HCT116 (cell line): ENCODE measurements around the gene MYO7B. TPM values are rescaled to one million over a fixed set of nuclear protein-coding genes. Genes with fewer than 3 reads are reported as not detected.

Source experiments
- ATAC-seq: fragments of 200-7000 bp; cut with Tn5 transposase; 2 replicates; pipeline ENCODE4 v1.9.1; 2020; ENCODE audit warnings: mild to moderate bottlenecking, moderate library complexity
- BruUV-seq: library from RNA; stranded (reverse); fragments of 400-500 nt; replicated peaks from 2 replicates; lab custom pipeline; 2021; lab: Mats Ljungman, UMichigan
- CTCF ChIA-PET: fragments of 300-600 bp; sonication (Branson Sonifier 250); formaldehyde crosslinking; loops from one replicate; lab custom pipeline; 2021; ENCODE audit warnings: antibody characterized with exemption; lab: Charles Lee
- POLR2A ChIA-PET: fragments of 300-600, 350-600 bp; sonication (Branson Sonifier 250); formaldehyde crosslinking; loops from one replicate; lab custom pipeline; 2021; ENCODE audit warnings: antibody characterized with exemption; lab: Charles Lee
- RAD21 ChIA-PET, 2 experiments: fragments of 300-600 bp; sonication (Branson Sonifier 250); formaldehyde crosslinking; loops; one replicate each; lab custom pipeline; 2023; ENCODE audit warnings: low total read pairs in 2 of 2; ENCODE audit not compliant: uncharacterized antibody in 2 of 2, unreplicated experiment in 2 of 2, low non-redundant PET in 1 of 2; lab: Charles Lee
- DNase-seq: peaks from one replicate; pipeline ENCODE4 v3.0.0-alpha.2; 2010; ENCODE audit warnings: low read depth, low spot score
- H2AFZ ChIP-seq: fragments of 200-600 bp; shearing (Covaris generic), sonication (generic); 2 replicates; pipeline ENCODE4 v1.6.1; 2017; ENCODE audit warnings: low read depth, mixed run types, mixed read lengths, antibody characterized with exemption, low read length; ENCODE audit not compliant: poor library complexity, severe bottlenecking
- H3K27ac ChIP-seq: 2 replicates; pipeline ENCODE4 v1.5.1; 2012; ENCODE audit warnings: low read depth, low read length
- H3K27me3 ChIP-seq: fragments of 200-600 bp; sonication (generic); 2 replicates; pipeline ENCODE4 v1.6.1; 2016; ENCODE audit warnings: mixed run types, low read length, mixed read lengths; ENCODE audit not compliant: insufficient read depth
- H3K36me3 ChIP-seq, 2 experiments: fragments of 200-500 bp in 1 of 2; fragments of 200-600 bp in 1 of 2; sonication (Bioruptor generic) in 1 of 2; sonication (generic) in 1 of 2; 2 replicates each; pipeline versions ENCODE4 v1.5.1 to v1.6.1; 2014 to 2016; ENCODE audit warnings: low read length in 2 of 2, inconsistent platforms in 1 of 2, mixed read lengths in 1 of 2, mixed run types in 1 of 2; ENCODE audit not compliant: insufficient read depth in 2 of 2, control insufficient read depth in 1 of 2
- H3K4me1 ChIP-seq, 2 experiments: fragments of 200-600 bp in 1 of 2; sonication (generic) in 1 of 2; 2 replicates each; pipeline versions ENCODE4 v1.5.1 to v1.6.1; 2012 to 2017; ENCODE audit warnings: low read length in 2 of 2, inconsistent platforms in 1 of 2, mild to moderate bottlenecking in 1 of 2, mixed read lengths in 1 of 2, mixed run types in 1 of 2, moderate library complexity in 1 of 2; ENCODE audit not compliant: insufficient read depth in 2 of 2, control insufficient read depth in 1 of 2
- H3K4me2 ChIP-seq: fragments of 200-600 bp; sonication (generic); 2 replicates; pipeline ENCODE4 v1.6.1; 2017; ENCODE audit warnings: mixed run types, low read length, mixed read lengths
- H3K4me3 ChIP-seq, 2 experiments: fragments of 200-600 bp in 1 of 2; sonication (generic) in 1 of 2; replicated peaks in 1 of 2; 2 replicates each; pipeline ENCODE4 v1.5.1; 2011 to 2016; ENCODE audit warnings: low read length in 2 of 2, control low read depth in 1 of 2, low read depth in 1 of 2, mild to moderate bottlenecking in 1 of 2, mixed read lengths in 1 of 2, mixed run types in 1 of 2
- H3K79me2 ChIP-seq: fragments of 200-600 bp; sonication (generic); 2 replicates; pipeline ENCODE4 v1.6.1; 2017; ENCODE audit warnings: mild to moderate bottlenecking, mixed run types, low read length, moderate library complexity, mixed read lengths; ENCODE audit not compliant: insufficient read depth
- H3K9ac ChIP-seq: fragments of 200-600 bp; sonication (generic); 2 replicates; pipeline ENCODE4 v1.6.1; 2016; ENCODE audit warnings: low read length, mixed read lengths
- H3K9me2 ChIP-seq: fragments of 200-600 bp; sonication (generic), shearing (Covaris generic); 2 replicates; pipeline ENCODE4 v1.6.1; 2017; ENCODE audit warnings: mixed run types, mild to moderate bottlenecking, moderate library complexity; ENCODE audit not compliant: insufficient read depth
- H3K9me3 ChIP-seq, 2 experiments: fragments of 200-500 bp in 1 of 2; fragments of 200-600 bp in 1 of 2; sonication (Bioruptor generic) in 1 of 2; sonication (generic) in 1 of 2; 2 replicates each; pipeline ENCODE4 v1.6.1; 2014 to 2017; ENCODE audit warnings: low read length in 2 of 2, mixed read lengths in 2 of 2, inconsistent platforms in 1 of 2, low read depth in 1 of 2, mild to moderate bottlenecking in 1 of 2, mixed run types in 1 of 2, moderate library complexity in 1 of 2; ENCODE audit not compliant: control insufficient read depth in 1 of 2, insufficient read depth in 1 of 2
- H4K20me1 ChIP-seq: fragments of 200-600 bp; sonication (generic), shearing (Covaris generic); 2 replicates; pipeline ENCODE4 v1.6.1; 2017; ENCODE audit warnings: mixed run types, mild to moderate bottlenecking, moderate library complexity; ENCODE audit not compliant: insufficient read depth
- CBX3 ChIP-seq: IDR thresholded peaks from 2 replicates; pipeline ENCODE4 v1.6.1; 2012; ENCODE audit warnings: low read depth
- MAX ChIP-seq: IDR thresholded peaks from 2 replicates; pipeline ENCODE4 v1.6.1; 2012
- RAD21 ChIP-seq: IDR thresholded peaks from 2 replicates; pipeline ENCODE4 v1.6.1; 2012; ENCODE audit warnings: low read depth, mild to moderate bottlenecking
- TCF7L2 ChIP-seq: IDR thresholded peaks from 2 replicates; pipeline ENCODE4 v1.7.0; 2011; ENCODE audit warnings: borderline replicate concordance, inconsistent platforms; ENCODE audit not compliant: insufficient read depth, insufficient read length; ENCODE audit errors: extremely low read depth
- ZNF274 ChIP-seq: fragments of 200-500 bp; sonication (Bioruptor generic); IDR thresholded peaks from 2 replicates; pipeline ENCODE4 v1.6.1; 2014; ENCODE audit warnings: mild to moderate bottlenecking, low read depth, low read length, inconsistent platforms
- intact Hi-C: fragments of 100-400 bp; cut with micrococcal nuclease; formaldehyde crosslinking; loops from 2 replicates; pipeline ENCODE4 v1.10.0; 2022
- total RNA-seq: library from RNA; stranded (reverse); gene quantifications from one replicate; pipeline ENCODE4 v1.2.1, GENCODE V29; 2021; ENCODE audit not compliant: unreplicated experiment
- TF ChIP-seq, protein P1 (sequence below), 3 experiments: fragments of 200-600 bp in 1 of 3; sonication (generic) in 1 of 3; IDR thresholded peaks in 2 of 3; conservative IDR thresholded peaks in 1 of 3; 2 replicates each; pipeline ENCODE4 v1.5.1; 2012 to 2017; ENCODE audit warnings: low read depth in 2 of 3, low read length in 2 of 3, antibody characterized with exemption in 1 of 3, borderline replicate concordance in 1 of 3, control low read depth in 1 of 3, mild to moderate bottlenecking in 1 of 3, mixed read lengths in 1 of 3, mixed run types in 1 of 3, moderate library complexity in 1 of 3; ENCODE audit not compliant: insufficient read depth in 1 of 3

The MYO7B gene
- total RNA-seq, 1 experiment from 2014 or later, result 0.07 TPM

GRCh38 chr2:127673291-127674069, 138.0 kb downstream of the MYO7B start:
- H2AFZ ChIP-seq, result no peak overlapping the region
- no peaks in the 10 kb centered on the region for H4K20me1 ChIP-seq
- ATAC-seq (no peak), DNase-seq (no peak)
- no peak overlapping the region for H3K4me2 ChIP-seq
- no peaks in the 10 kb centered on the region for H3K9me3 ChIP-seq
- CTCF ChIA-PET, result interaction anchor here (1.3 kb wide), 1 partner anchor 24 kb away, joined by 3 read pairs; no protein-coding TSS in a partner anchor
- TF ChIP-seq MAX (no peak), ZNF274 (no peak), CBX3 (no peak), TCF7L2 (no peak), RAD21 (no peak)
- TF ChIP-seq, protein P1, sequence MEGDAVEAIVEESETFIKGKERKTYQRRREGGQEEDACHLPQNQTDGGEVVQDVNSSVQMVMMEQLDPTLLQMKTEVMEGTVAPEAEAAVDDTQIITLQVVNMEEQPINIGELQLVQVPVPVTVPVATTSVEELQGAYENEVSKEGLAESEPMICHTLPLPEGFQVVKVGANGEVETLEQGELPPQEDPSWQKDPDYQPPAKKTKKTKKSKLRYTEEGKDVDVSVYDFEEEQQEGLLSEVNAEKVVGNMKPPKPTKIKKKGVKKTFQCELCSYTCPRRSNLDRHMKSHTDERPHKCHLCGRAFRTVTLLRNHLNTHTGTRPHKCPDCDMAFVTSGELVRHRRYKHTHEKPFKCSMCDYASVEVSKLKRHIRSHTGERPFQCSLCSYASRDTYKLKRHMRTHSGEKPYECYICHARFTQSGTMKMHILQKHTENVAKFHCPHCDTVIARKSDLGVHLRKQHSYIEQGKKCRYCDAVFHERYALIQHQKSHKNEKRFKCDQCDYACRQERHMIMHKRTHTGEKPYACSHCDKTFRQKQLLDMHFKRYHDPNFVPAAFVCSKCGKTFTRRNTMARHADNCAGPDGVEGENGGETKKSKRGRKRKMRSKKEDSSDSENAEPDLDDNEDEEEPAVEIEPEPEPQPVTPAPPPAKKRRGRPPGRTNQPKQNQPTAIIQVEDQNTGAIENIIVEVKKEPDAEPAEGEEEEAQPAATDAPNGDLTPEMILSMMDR (IDR thresholded peaks at IDR 0.05 in 2 of 3, conservative IDR thresholded peaks at IDR 0.05 in 1 of 3; ENCODE audit: borderline replicate concordance in 1 of 3, insufficient read depth in 1 of 3, low read depth in 2 of 3, low read length in 2 of 3), result no peak
- no peak overlapping the region for H3K9ac ChIP-seq
- H3K36me3 ChIP-seq, result no peaks in the 10 kb centered on the region
- H3K9me2 ChIP-seq, result no peaks in the 10 kb centered on the region
- RAD21 ChIA-PET, result no interaction called here
- H3K4me1 ChIP-seq, result peaks cover 0 to 15% of the 10 kb centered on the region in 2 experiments; a peak in 2 of 4 replicates
- peaks cover 7% of the 10 kb centered on the region; the same call in 1 of the 2 replicates for H3K27me3 ChIP-seq
- POLR2A ChIA-PET, result no interaction called here
- BruUV-seq, result no TSS peak
- H3K79me2 ChIP-seq, result no peaks in the 10 kb centered on the region
- H3K27ac ChIP-seq, result no peak overlapping the region
- intact Hi-C loops, result loop anchor here (10.0 kb wide), 1 partner anchor 479 kb away; no protein-coding TSS in a partner anchor
- H3K4me3 ChIP-seq, result no peak overlapping the region
